Activated T-helper 1 cell treated with anti-CD3 and anti-CD28 coated beads, Interleukin-12 subunit alpha, Interleukin-12 subunit beta, Interleukin-2, Interleukin-4 antibody, amounts not matched to agents 30 ng/mL and 10 ng/mL and 1 ng/mL, durations not matched to agents 14 hours and 24 hours and 36 hours (primary cell): ENCODE data around the gene COL18A1. TPM values are rescaled to one million over a fixed set of nuclear protein-coding genes. Genes with fewer than 3 reads are reported as not detected.

ENCODE experiments used
- DNase-seq: peaks from one replicate; pipeline ENCODE4 v3.0.0; 2021; ENCODE audit warnings: low spot score
- H3K27ac Mint-ChIP-seq: one replicate; pipeline ENCODE4 v1.8.0; 2021; ENCODE audit warnings: mild to moderate bottlenecking, mixed read lengths
- H3K27me3 Mint-ChIP-seq: one replicate; pipeline ENCODE4 v1.8.0; 2022; ENCODE audit warnings: mild to moderate bottlenecking, moderate library complexity, mixed read lengths; ENCODE audit not compliant: insufficient read depth
- H3K36me3 Mint-ChIP-seq: one replicate; pipeline ENCODE4 v1.8.0; 2021; ENCODE audit warnings: low read depth, mixed read lengths
- H3K4me1 Mint-ChIP-seq: one replicate; pipeline ENCODE4 v1.8.0; 2021; ENCODE audit warnings: low read depth, mixed read lengths
- H3K4me3 Mint-ChIP-seq: one replicate; pipeline ENCODE4 v1.8.0; 2021; ENCODE audit warnings: mild to moderate bottlenecking, moderate library complexity, mixed read lengths
- H3K9me3 Mint-ChIP-seq: one replicate; pipeline ENCODE4 v1.8.0; 2021; ENCODE audit warnings: mixed read lengths
- intact Hi-C: fragments of 100-400 bp; cut with micrococcal nuclease; formaldehyde crosslinking; loops from one replicate; pipeline ENCODE4 v1.15.1; 2024
- total RNA-seq: library from RNA; stranded (reverse); gene quantifications from 2 replicates; pipeline ENCODE4 v1.2.3, GENCODE V29; 2022

COL18A1 gene
- total RNA-seq, 1 donor from 2014 or later, result 2.1 TPM

DNA sequence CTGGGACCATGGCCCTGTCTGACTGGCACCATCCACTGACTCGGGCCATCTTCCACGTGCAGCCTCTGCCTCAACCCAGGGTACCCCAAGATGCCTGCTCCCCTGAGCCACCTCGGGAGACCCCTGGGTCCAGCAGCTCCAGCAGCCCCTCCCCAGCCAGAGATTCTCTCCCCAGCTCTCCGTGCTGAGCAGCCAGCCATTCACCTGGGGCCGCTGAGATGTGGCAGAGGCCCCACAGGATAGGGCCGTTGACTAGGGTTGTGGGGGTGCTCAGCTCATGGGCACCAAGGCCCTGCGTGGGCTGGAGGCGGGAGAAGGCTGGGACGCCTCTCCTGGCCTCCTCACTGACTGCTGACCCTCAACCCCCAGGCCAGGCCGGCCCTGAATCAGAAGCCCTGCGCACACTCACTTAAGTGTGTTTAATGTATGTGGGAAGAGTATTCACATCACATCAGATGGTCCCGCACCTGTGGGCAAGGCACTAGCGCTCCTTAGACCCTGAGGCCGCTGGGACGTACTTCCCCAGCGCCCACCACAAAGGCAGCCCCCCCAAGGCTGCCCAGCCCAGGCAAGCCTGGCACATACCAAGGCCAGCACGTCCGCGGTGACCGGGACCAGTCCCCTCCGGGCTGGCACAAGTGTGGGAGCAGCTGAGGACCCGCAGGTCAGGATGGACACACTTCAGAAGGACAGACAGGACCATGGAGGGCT, 109.5 kb downstream of the COL18A1 start:
- intact Hi-C loops, result no loop called here
- peaks cover 18% of the 10 kb centered on the region for H3K4me1 Mint-ChIP-seq
- H3K36me3 Mint-ChIP-seq, result peaks cover 23% of the 10 kb centered on the region
- H3K4me3 Mint-ChIP-seq, result no peak overlapping the region
- H3K9me3 Mint-ChIP-seq, result peaks cover 18% of the 10 kb centered on the region
- no peak for DNase-seq
- H3K27me3 Mint-ChIP-seq, result no peaks in the 10 kb centered on the region
- H3K27ac Mint-ChIP-seq, result peak overlapping the region; percentile 12

DNA sequence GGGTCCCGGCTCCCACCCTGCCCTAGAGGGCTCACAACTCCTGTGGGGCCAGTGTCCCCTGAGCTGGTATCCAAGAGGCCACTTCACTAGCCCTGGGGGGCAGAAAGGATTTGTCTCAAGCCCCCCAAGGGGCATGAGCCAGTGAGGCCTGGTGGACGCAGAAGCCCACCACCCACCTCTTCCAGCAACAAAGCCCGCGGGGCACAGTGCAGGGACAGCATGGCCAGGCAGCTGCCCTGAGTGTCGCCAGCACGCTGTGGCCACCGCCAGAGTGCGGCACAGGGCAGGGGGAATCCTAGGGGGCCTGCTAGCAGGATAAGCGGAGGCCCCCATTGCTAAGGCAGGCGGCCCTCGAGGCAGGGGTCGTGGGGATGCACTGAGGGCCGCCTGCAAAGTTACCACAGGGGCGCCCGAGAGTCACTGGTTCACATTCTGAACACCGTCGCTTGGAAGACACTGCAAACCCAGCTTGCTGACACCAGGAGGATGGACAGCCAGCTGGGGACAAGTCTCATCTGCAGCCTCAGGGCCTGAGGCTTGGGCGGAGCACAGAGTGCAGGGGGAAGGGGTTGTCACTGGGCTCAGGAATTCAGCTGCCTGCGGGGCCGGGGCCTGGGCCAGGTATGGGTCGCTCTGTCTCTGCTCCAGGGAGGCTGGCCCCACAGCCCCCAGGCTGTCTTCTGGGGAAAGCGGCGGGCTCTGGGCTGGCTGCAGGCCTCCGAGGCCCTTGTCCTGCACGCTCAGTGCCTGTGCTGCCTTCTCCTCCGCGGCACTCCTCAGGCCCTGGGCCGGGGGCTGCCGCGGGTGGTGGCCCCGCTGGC, 110.5 kb downstream of the COL18A1 start:
- Mint-ChIP-seq H3K4me1 (peaks cover 18% of the 10 kb centered on the region), H3K27me3 (no peaks in the 10 kb centered on the region), H3K4me3 (no peak overlapping the region), H3K27ac (peak overlapping the region; percentile 12), H3K36me3 (peaks cover 33% of the 10 kb centered on the region), H3K9me3 (peaks cover 27% of the 10 kb centered on the region)
- no peak for DNase-seq
- intact Hi-C loops, result no loop called here

DNA sequence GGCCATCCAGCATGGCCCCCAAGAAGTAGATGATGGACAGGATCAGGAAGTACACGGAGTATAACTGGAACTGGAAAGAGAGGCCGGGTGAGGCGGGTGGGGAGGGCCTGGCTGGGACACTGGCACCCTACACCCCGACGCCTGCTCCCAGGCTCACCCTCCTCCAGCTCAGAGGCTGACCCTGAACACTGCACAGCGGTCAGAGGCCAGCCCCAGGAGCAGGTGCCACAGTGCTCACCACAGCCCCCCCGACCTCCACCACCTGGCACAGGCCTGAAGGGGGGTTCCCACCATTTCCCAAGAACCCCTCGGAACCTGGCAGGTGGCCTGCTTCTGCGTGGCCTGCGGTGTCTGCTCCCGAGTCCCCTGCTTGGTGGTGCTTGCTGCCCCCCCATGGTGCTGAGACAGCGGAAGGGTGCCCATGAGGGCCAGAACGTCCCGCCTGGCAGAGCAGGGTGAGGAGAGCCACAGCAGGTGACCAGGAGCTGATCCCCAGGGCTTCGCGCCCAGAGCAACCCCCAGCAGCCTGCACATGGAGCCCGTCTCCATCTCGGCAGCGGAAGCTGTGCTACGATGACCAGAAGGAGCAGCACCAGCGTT, 111.2 kb downstream of the COL18A1 start:
- intact Hi-C loops, result no loop called here
- Mint-ChIP-seq H3K36me3 (peaks cover 40% of the 10 kb centered on the region), H3K4me1 (peaks cover 18% of the 10 kb centered on the region), H3K27me3 (no peaks in the 10 kb centered on the region), H3K4me3 (no peak overlapping the region), H3K9me3 (peaks cover 32% of the 10 kb centered on the region), H3K27ac (no peak overlapping the region)
- no peak for DNase-seq

DNA sequence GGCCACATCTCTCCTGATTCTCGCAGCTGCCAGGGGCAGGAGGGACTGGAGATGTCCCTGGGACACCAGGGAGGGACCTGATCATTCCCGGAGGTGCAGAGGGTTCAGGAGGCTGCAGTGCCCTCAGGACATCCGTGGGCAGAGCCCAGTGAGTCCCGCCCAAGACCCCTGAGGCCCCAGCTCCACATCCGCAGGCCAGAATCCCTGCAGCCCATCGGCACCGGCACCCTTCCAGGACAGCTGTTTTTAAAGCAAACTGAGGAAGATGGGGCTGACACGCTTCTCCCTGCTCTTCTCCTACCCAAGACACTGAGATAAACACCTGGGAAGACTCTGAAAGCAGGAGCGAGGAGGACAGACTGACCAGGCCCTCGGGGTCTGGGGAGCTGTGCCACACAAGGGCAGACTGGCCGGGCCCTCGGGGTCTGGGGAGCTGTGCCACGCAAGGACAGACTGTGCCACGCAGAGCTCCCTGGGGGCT, 111.7 kb downstream of the COL18A1 start:
- Mint-ChIP-seq H3K4me1 (peaks cover 18% of the 10 kb centered on the region), H3K9me3 (peaks cover 38% of the 10 kb centered on the region), H3K27me3 (no peaks in the 10 kb centered on the region), H3K27ac (no peak overlapping the region), H3K4me3 (no peak overlapping the region), H3K36me3 (peaks cover 46% of the 10 kb centered on the region)
- no peak for DNase-seq
- intact Hi-C loops, result no loop called here

DNA sequence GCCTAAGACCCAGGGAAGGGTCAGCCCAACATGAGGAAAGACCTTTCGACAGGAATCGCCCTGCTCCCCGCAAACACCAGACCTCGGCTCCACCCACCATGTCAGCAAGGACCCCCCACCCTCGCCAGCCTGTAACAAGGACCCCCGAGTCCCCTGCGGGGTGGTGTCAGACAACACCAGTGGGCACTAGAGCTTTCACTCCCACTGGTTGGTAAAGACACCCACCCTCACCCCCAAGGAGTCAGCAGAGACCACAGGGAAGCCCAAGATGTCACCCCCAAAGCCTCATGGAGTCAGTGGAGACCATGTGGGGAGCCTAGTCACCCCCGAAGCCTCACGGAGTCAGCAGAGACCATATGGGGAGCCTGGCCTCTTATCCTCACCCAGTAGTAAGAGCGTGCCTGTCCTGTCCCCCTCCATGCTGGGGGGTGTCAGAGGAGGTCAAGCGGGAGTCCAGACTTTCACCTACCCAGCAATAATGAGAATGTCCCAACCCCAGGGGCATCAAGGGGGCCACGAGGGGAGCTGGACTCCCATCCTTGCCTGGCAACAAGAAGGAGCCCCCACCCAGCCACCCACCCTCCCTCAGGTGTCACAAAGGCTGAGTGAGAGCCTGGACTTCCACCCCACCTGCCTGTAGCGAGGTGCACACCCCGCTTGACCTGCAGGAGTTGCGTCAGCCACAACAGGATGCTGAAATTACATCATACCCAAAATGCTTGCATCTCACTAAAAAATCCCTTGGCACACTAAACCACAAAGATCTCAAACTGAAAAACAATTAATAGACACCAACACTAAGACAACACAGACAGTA, 112.5 kb downstream of the COL18A1 start:
- Mint-ChIP-seq H3K36me3 (peaks cover 53% of the 10 kb centered on the region), H3K4me3 (peak overlapping the region; percentile 43), H3K4me1 (peaks cover 18% of the 10 kb centered on the region), H3K27ac (peak overlapping the region; percentile 79), H3K9me3 (peaks cover 45% of the 10 kb centered on the region), H3K27me3 (no peaks in the 10 kb centered on the region)
- intact Hi-C loops, result no loop called here
- DNase-seq, result peak; percentile 21

DNA sequence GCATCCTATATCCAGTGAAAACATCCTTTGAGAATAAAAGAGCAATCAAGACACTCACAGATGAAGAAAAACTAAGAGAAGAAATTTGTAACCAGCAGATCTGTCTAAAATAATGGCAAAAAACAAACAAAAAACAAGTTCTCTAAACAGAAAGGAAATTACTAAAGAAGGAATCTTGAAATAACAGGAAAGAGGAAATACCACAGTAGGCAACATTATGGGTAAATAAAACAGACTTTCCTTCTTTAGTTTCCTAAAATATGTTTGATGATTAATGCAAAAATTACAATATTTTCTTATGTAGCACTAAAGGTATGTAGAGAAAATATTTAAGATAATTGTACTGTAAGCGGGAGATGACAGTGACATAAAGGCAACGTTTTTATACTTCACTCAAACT, 113.8 kb downstream of the COL18A1 start:
- H3K27ac Mint-ChIP-seq, result no peak overlapping the region
- H3K36me3 Mint-ChIP-seq, result peaks cover 63% of the 10 kb centered on the region
- intact Hi-C loops, result no loop called here
- DNase-seq, result no peak
- H3K27me3 Mint-ChIP-seq, result no peaks in the 10 kb centered on the region
- peaks cover 47% of the 10 kb centered on the region for H3K9me3 Mint-ChIP-seq
- peak overlapping the region; percentile 12 for H3K4me3 Mint-ChIP-seq
- peaks cover 18% of the 10 kb centered on the region for H3K4me1 Mint-ChIP-seq

DNA sequence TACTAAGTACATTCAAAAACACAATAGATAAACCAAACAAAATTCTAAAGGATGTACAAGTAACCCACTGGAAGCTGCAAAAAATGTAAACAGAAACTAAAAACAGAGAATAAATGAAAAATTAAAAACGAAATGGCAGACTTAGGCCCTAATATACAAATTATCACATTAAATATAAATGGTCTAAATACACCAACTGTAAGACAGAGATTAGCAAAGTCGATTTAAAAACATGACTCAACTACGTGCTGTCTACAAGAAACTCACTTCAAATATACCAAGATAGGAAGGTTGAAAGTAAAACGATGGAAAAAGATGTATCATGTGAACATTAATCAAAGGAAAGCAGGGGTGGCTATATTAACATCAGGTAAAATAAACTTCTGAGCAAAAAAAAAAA, 114.2 kb downstream of the COL18A1 start:
- no peak overlapping the region for H3K27ac Mint-ChIP-seq
- no peaks in the 10 kb centered on the region for H3K27me3 Mint-ChIP-seq
- intact Hi-C loops, result no loop called here
- DNase-seq, result no peak
- H3K36me3 Mint-ChIP-seq, result peaks cover 63% of the 10 kb centered on the region
- peaks cover 18% of the 10 kb centered on the region for H3K4me1 Mint-ChIP-seq
- H3K9me3 Mint-ChIP-seq, result peaks cover 47% of the 10 kb centered on the region
- no peak overlapping the region for H3K4me3 Mint-ChIP-seq

DNA sequence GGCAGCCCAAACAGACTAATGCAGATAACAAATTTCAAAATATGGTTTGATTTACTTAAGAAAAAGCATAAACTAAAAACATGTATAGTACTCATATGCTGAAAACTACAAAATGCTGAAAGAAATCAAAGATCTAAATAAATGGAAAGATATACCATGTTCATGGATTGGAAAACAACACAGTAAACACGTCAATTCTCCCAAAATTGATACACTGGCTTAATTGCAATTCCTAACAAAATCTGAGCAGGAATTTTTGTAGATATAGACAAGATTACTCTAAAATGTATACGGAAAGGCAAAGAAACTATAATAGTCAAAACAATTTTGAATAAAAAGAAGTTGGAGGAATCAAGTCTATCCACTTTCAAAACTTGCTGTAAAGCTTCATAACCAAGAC, 116.3 kb downstream of the COL18A1 start:
- Mint-ChIP-seq H3K27ac (no peak overlapping the region), H3K36me3 (peaks cover 63% of the 10 kb centered on the region), H3K9me3 (peaks cover 47% of the 10 kb centered on the region), H3K4me1 (peaks cover 18% of the 10 kb centered on the region), H3K27me3 (no peaks in the 10 kb centered on the region), H3K4me3 (no peak overlapping the region)
- DNase-seq, result no peak
- intact Hi-C loops, result no loop called here

DNA sequence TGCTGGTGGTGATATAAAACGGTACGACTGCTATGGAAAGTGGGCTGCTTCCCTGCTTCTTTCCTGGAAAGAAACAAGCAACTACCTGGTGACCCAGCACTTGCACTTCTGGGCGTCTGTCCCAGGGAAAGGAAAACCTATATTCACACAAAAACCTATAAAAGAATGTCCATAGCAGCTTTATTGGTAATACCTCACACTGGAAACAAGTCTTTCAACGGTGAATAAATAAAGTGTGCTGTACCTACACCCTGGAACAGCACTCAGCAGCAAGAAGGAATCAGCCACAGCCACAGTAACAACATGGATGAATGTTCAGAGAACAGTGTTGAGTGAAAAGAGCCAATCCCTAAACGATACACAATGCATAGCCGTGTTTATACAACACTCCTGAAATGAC, 117.4 kb downstream of the COL18A1 start:
- DNase-seq, result no peak
- Mint-ChIP-seq H3K9me3 (peaks cover 47% of the 10 kb centered on the region), H3K4me3 (no peak overlapping the region), H3K27me3 (no peaks in the 10 kb centered on the region), H3K36me3 (peaks cover 66% of the 10 kb centered on the region), H3K4me1 (peaks cover 18% of the 10 kb centered on the region), H3K27ac (no peak overlapping the region)
- intact Hi-C loops, result no loop called here

DNA sequence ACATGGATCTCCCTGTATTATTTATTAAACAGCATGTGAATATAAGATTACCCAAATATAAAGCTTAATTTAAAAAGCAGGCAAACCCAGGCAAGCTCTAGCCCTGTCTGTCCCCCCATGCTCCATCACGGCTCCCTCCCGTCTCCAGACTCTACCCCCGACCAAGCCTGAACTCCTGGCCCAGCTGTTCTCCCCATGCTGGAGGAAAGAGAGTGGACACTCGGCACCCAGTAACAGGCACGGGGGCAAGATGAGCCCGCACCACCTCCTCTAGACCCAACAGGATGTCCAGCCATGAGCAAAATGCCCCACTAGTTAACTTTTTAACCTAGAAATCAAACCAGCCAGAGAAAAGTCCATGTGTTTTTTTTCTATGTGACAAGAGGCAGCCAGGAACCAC, 118.0 kb downstream of the COL18A1 start:
- H3K36me3 Mint-ChIP-seq, result peaks cover 64% of the 10 kb centered on the region
- no peak overlapping the region for H3K4me3 Mint-ChIP-seq
- no peaks in the 10 kb centered on the region for H3K27me3 Mint-ChIP-seq

DNA sequence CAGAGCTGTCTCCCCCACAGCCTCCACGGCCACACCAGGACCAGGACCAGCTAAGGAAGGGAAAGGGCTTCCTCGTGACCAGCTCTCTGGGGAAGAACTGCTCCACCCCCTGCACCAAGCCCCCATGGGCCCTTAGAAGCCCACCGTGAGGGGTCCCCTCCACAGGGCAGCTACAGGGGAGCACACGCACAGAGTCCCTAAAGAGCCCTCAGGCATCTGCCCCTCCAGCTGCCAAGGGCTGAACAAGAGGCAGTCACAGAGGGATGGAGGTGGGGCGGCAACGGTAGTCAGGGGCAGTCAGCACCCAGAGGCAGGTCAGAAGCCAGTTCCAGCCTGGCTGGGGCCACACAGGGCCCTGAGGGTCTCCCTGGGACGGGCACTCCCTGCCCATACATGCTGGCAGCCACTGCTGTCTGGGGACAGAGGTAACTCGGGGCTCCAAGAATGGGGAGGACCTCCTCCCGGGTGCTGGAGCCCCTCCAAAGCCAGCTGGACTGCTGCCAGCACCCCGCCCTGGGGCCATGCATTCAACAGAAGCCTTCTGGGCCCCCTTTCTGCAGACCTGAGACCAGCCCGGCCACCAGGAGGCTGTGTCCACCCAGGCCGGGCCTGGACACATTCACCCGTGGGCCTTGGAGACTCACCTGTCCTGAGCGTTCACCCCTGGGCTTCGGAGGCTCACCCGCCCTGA, 118.6 kb downstream of the COL18A1 start:
- no peaks in the 10 kb centered on the region for H3K27me3 Mint-ChIP-seq
- peaks cover 38% of the 10 kb centered on the region for H3K9me3 Mint-ChIP-seq
- no peak overlapping the region for H3K27ac Mint-ChIP-seq
- intact Hi-C loops, result no loop called here
- H3K4me1 Mint-ChIP-seq, result peaks cover 8% of the 10 kb centered on the region
- H3K36me3 Mint-ChIP-seq, result peaks cover 61% of the 10 kb centered on the region
- no peak overlapping the region for H3K4me3 Mint-ChIP-seq
- no peak for DNase-seq

More for the DNA sequence above, 118.0 kb downstream of the COL18A1 start:
- intact Hi-C loops, result no loop called here
- no peak for DNase-seq
- H3K9me3 Mint-ChIP-seq, result peaks cover 44% of the 10 kb centered on the region
- peaks cover 13% of the 10 kb centered on the region for H3K4me1 Mint-ChIP-seq
- H3K27ac Mint-ChIP-seq, result no peak overlapping the region

DNA sequence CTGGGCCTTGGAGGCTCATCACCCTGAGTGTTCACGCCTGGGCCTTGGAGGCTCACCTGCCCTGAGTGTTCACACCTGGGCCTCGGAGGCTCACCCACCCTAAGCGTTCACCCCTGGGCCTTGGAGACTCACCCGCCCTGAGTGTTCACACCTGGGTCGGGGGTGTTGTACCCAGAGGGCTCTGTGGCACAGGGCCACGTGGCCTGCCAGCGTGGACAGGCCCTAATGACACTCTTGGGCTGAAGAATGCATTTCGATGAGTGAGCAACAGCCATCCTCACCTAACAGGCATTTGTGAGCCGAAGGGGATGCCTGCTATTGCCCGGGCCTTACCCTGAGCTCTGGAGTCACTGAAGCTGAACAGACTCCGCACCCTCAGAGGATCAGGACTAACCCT, 119.8 kb downstream of the COL18A1 start:
- H3K27ac Mint-ChIP-seq, result no peak overlapping the region
- no peaks in the 10 kb centered on the region for H3K4me1 Mint-ChIP-seq
- no peaks in the 10 kb centered on the region for H3K27me3 Mint-ChIP-seq
- H3K9me3 Mint-ChIP-seq, result peaks cover 26% of the 10 kb centered on the region
- H3K36me3 Mint-ChIP-seq, result peaks cover 49% of the 10 kb centered on the region
- H3K4me3 Mint-ChIP-seq, result no peak overlapping the region
- intact Hi-C loops, result no loop called here
- DNase-seq, result no peak
